Measurements from ENCODE around the gene DGKE. TPM values are rescaled to one million over a fixed set of nuclear protein-coding genes. Genes with fewer than 3 reads are reported as not detected.

The DGKE gene
- total RNA-seq (2014; rRNA removed; shearing (Covaris generic)): 0.29 and 3.1 TPM in 2 replicates

- DNase-seq (ENCODE audit: low read depth): peak; percentile 83
Observed at GRCh38 chr17:56833809-56834379, at the start of gene DGKE, which contains the start of gene C17orf67. Gene DGKE (plus strand): TSS chr17:56834151. CDS start chr17:56834796, 645 bp downstream. Gene C17orf67 (minus strand): TSS chr17:56833920. CDS start chr17:56815810, 18,110 bp downstream.

GRCh38 chr17:56785405-56785804 lies 48.5 kb upstream of the DGKE start:
- DNase-seq (ENCODE audit: low read depth): peak; percentile 42

- no peak for DNase-seq (ENCODE audit: low read depth)
Observed at GRCh38 chr17:56785997-56786680, 47.8 kb upstream of the DGKE start.

- DNase-seq (ENCODE audit: low read depth): peak; percentile 90
Observed at GRCh38 chr17:56786989-56787482, 46.9 kb upstream of the DGKE start.

GRCh38 chr17:56792267-56792666 lies 41.7 kb upstream of the DGKE start:
- no peak for DNase-seq (ENCODE audit: low read depth)

- DNase-seq (ENCODE audit: low read depth): no peak
Observed at GRCh38 chr17:56793531-56793930, 40.4 kb upstream of the DGKE start.

GRCh38 chr17:56793957-56794356 lies 40.0 kb upstream of the DGKE start:
- no peak for DNase-seq (ENCODE audit: low read depth)

- no peak for DNase-seq (ENCODE audit: low read depth)
Observed at GRCh38 chr17:56795221-56795865, 38.6 kb upstream of the DGKE start.

- DNase-seq (ENCODE audit: low read depth): no peak
Observed at GRCh38 chr17:56796536-56796935, 37.4 kb upstream of the DGKE start.

GRCh38 chr17:56798916-56799315 lies 35.0 kb upstream of the DGKE start:
- DNase-seq (ENCODE audit: low read depth): peak; percentile 44

- no peak for DNase-seq (ENCODE audit: low read depth)
Observed at GRCh38 chr17:56801459-56802178, 32.3 kb upstream of the DGKE start.

- no peak for DNase-seq (ENCODE audit: low read depth)
Observed at GRCh38 chr17:56803071-56803470, 30.9 kb upstream of the DGKE start.

GRCh38 chr17:56804454-56804853 lies 29.5 kb upstream of the DGKE start:
- no peak for DNase-seq (ENCODE audit: low read depth)

- no peak for DNase-seq (ENCODE audit: low read depth)
Observed at GRCh38 chr17:56806949-56807348, 27.0 kb upstream of the DGKE start.

- no peak for DNase-seq (ENCODE audit: low read depth)
Observed at GRCh38 chr17:56807723-56808122, 26.2 kb upstream of the DGKE start.

- no peak for DNase-seq (ENCODE audit: low read depth)
Observed at GRCh38 chr17:56808503-56808902, 25.4 kb upstream of the DGKE start.

GRCh38 chr17:56809106-56809819 lies 24.7 kb upstream of the DGKE start:
- DNase-seq (ENCODE audit: low read depth): no peak

GRCh38 chr17:56809820-56810179 lies 24.2 kb upstream of the DGKE start:
- no peak for DNase-seq (ENCODE audit: low read depth)

GRCh38 chr17:56810343-56810742 lies 23.6 kb upstream of the DGKE start:
- DNase-seq (ENCODE audit: low read depth): no peak

- DNase-seq (ENCODE audit: low read depth): no peak
Observed at GRCh38 chr17:56810891-56811775, 22.8 kb upstream of the DGKE start.

Measured in RPMI7951 (cell line).